Activated T-cell treated with anti-CD3 and anti-CD28 coated beads for 48 hours (primary cell): ENCODE measurements around the gene RASAL1.

Experiments used
- DNase-seq: peaks from one replicate; pipeline ENCODE4 v3.0.0-alpha.2; 2020; ENCODE audit warnings: low read depth

Gene RASAL1

DNA sequence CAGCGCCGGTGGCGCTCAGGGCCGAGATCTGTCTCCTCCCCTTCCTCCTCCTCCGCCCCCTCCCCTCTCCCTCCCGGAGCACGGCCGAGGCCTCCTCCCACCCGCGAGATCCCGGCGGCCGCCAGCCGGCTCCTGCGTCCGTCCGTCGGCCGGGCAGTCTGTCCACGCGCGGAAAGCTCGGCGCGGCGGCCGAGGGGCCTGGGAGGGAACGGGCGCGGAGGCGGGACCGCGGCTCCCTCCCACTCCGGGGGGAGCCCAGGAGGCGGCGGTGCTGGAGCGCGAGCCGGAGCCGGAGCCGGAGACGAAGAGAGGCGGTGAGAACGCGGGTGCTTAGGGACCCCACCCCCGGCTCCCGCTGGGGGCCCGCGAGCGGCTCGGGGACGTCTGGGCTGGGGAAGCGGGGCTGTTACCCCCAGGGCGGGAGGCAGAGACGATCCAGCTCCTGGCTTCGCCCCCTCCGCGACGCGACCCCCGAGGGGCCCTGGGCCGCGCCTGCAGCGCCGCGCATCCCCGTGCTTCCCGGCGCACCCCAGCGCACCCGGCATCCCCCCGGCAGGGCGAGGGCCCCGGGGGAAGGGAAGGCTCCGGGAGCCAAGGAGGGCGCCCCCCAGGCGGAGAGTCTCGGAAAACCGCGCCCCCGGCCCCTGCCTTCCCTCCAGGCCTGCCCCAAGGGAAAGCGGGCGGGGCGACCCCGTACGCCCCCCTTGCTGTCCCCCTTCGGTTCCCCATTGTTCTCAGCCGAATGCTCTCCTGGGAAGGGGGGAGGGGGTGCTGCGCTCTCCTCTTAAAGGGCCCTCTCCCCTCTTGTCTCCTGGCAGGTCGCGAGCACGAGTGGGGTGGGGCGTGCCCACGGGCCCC is 78.7 kb downstream of the RASAL1 start, which contains the start of gene DTX1:
Gene DTX1, plus strand, starts transcription at position 100 of the 858 bp plus-strand sequence. CDS start 1,463 bp downstream, outside the sequence.
- peak; percentile 24 for DNase-seq

DNA sequence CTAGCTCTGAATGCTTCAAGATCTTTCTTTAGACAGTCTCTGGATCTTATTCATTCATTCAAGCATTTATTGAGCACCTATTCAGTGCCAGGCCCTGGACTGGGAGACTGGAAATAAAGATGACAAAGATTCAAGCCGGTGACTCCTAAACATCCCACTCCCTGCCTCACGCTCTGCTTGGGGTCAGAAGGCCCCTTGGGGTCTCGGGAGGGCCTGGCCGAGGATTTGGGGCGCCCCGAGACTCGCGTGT is 79.3 kb downstream of the RASAL1 start:
- DNase-seq = no peak

DNA sequence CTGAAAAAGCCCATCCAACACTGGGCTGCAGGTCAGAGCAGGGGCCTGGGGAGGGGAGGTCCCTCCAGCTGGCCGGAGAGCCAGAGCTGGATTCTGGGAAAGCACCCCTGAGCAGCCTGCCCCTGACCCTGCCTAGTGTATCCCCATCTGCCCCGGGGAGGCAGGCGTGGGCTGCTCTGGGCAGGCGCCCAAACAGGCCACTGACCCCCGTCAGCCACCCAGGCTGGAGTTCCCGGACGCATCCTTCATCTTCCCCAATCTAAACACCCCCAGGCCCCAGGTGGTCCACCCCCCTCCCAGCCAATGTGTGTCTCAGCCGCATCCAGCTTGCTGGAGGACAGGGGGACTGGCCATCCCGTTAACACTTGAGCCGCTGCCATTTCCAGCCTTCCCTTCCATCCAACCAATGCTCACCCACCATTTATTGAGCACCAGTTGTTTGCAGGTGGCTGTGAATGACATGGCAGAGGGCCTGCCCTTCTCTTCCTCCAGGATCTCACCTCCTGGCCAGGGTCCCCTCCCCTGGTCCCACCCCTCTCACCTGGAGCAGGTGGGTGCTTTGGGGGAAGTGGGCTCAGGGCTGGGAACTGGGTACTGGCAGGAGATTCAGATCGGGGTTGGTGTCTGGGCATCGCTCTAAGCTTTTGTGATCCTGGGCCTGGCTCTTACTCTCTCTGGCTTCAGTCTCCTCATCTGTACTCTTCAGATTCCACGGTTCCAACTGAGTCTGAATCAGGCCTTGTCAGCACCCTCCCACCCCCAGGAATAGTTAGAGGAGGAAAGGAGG is 79.8 kb downstream of the RASAL1 start:
- no peak for DNase-seq

DNA sequence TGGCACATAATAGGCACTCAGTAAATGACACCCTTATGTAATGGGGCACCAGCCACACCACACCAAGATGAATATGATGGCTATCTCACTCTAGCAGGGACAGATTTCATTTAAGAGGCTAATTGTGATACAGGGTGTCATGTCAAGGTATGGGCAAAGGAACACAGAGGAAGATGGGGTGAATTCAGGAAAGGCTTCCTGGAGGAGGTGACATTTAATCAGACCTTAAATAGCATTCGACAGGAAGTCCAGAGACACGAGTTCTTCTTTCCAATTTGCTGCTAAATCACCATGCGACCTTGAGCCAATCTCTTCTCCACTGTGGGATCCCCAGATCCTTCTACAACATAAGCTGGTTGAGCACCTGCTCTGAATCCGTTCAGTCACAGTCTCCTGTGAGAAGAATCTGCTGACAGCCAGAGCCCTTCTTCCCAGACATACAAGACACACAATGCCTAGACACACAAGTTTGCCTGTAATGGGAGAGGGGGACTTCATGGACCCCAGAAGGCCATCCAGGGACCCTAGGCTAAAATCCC is 80.5 kb downstream of the RASAL1 start:
- no peak for DNase-seq

DNA sequence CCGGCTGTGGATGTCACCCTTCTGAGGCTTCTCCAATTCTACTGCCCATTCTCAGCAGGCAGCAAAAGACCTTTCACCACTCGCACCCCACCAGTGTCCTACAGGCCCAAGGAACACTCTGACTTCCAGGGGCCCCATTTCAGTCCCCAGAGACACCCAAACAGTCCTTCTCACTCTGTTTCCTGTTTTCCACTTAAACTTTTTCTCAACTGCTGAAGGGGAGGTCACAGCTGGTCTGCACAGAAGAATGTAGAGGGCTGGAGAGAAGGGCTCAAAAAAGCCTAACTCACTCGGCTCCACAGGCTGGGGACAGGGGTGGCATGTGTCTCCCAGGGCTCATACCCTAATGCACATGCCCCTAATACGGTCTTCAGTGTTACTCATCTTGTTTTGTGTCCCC is 83.2 kb downstream of the RASAL1 start:
- no peak for DNase-seq

DNA sequence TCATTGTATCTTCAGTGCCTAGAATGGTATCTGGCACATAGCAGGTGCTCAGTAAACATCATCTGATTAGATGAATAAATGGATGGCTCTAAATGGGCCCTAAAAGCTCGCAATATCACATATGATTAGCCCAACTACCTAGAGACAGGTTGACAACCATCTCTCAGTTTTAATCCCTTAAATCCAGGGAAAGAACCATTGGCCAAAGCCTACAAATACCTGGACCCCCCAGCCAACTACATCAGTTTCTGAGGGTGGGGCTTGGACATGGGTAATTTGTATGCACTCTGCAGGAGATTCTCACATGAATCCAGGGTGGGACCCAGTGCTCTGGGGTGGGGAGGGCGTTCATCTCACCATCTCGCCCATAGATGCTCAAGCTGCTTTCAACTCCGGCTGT is 83.8 kb downstream of the RASAL1 start:
- no peak for DNase-seq

DNA sequence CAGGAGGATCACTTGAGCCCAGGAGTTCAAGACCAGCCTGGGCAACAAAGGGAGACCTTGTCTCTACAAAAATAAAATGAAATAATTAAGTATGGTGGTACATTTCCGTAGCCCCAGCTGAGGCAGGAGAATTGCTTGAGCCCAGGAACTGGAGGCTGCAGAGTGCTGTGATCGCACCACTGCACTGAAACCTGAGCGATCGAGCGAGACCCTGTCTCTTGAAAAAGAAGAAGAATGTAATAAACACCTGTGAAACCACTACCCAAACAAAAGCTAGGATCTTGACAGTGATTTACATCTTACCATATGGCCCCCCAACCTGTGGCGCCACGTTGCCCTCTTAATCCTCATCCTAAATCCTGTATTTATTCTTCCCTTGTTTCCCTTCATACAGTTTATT is 84.8 kb downstream of the RASAL1 start:
- no peak for DNase-seq

DNA sequence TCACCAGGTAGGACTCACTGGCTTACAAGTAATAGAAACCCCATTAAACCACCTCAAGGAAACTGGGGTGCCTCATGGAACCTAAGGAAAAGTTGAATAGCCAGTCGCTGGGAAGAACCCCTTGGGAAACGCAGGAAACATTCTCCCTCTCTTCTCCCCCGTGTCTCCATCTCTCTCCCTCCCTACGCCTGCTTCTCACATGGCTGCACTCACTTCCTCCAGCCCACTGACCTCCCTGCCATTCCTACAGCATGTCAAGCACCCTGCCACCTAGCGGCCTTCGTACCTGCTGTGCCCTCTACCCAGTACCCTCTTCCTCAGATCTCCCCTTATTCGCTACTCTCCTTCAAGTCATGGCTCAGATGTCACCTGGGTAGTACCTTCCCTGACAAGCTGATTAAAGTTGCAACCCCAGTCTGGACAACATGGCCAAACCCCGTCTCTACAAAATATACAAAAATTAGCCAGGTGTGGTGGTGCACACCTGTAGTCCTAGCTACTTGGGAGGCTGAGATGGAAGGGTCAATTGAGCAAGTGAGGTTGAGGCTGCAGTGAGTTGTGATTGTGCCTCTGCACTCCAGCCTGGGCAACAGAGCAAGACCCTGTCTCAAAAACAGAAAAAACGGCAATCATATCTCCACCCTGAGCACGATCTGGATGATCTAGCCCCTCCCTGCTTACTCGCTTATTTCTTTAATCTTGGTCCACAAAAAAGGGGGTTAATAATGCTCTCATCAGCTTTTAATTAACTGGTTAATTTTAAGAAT is 85.4 kb downstream of the RASAL1 start:
- DNase-seq = no peak
